Naive thymus-derived CD8-positive, alpha-beta T cell (primary cell): ENCODE measurements around the gene SLC5A6. TPM values are rescaled to one million over a fixed set of nuclear protein-coding genes. Genes with fewer than 3 reads are reported as not detected.
A peak's percentile ranks its signal among the peaks of the same experiment; 100 is the strongest.

ENCODE experiments used
- ATAC-seq, 2 donors: fragments of 150-1000 bp; cut with Tn5 transposase in 1 of 2; sonication (Bioruptor Pico), chemical (Tn5 transposase) in 1 of 2; 1 replicate in 1 of 2; 2 replicates in 1 of 2; pipeline ENCODE4 v1.10.0; 2021; ENCODE audit warnings: mild to moderate bottlenecking in 2 of 2, moderate library complexity in 2 of 2
- POLR2A ChIA-PET: fragments of 350-600 bp; sonication (Branson Sonifier 250); formaldehyde crosslinking; loops from one replicate; lab custom pipeline; 2021; ENCODE audit warnings: antibody characterized with exemption; lab: Charles Lee
- DNase-seq, 10 donors: peaks; one replicate each; pipeline versions ENCODE4 v3.0.0 to v3.0.0-alpha.2; 2020 to 2022
- H3K27ac Mint-ChIP-seq, 10 donors: one replicate each; pipeline ENCODE4 v1.8.0; 2020 to 2022; ENCODE audit warnings: mild to moderate bottlenecking in 10 of 10, mixed read lengths in 10 of 10, moderate library complexity in 4 of 10, inconsistent platforms in 1 of 10
- H3K27me3 Mint-ChIP-seq, 5 donors: one replicate each; pipeline ENCODE4 v1.8.0; 2021 to 2022; ENCODE audit warnings: mixed read lengths in 5 of 5
- H3K36me3 Mint-ChIP-seq, 3 donors: one replicate each; pipeline ENCODE4 v1.8.0; 2020 to 2022; ENCODE audit warnings: mixed read lengths in 3 of 3, mild to moderate bottlenecking in 2 of 3, inconsistent platforms in 1 of 3
- H3K4me1 Mint-ChIP-seq, 4 donors: one replicate each; pipeline ENCODE4 v1.8.0; 2021 to 2022; ENCODE audit warnings: mixed read lengths in 4 of 4
- H3K4me3 Mint-ChIP-seq, 10 donors: one replicate each; pipeline ENCODE4 v1.8.0; 2020 to 2022; ENCODE audit warnings: mild to moderate bottlenecking in 10 of 10, mixed read lengths in 10 of 10, moderate library complexity in 6 of 10, inconsistent platforms in 1 of 10
- H3K9me3 Mint-ChIP-seq, 9 donors: one replicate each; pipeline ENCODE4 v1.8.0; 2020 to 2022; ENCODE audit warnings: mixed read lengths in 9 of 9, mild to moderate bottlenecking in 3 of 9, inconsistent platforms in 1 of 9, moderate library complexity in 1 of 9
- polyA plus RNA-seq, 3 donors: library from polyadenylated mRNA; unstranded; fragments of 300-500 nt; fragmentation: Illumina TruSeq; gene quantifications; one replicate each; pipeline ENCODE4 v1.2.3, GENCODE V29; 2021
- total RNA-seq, 8 experiments: library from RNA in 2 of 8; stranded (reverse) in 2 of 8; gene quantifications; one replicate each; pipeline ENCODE4 v1.2.3 and lab custom pipeline; 2021 to 2026

The SLC5A6 gene
- 10 to 100 TPM; 39.1 to 39.5 TPM for total RNA-seq
- polyA plus RNA-seq, result 10 to 100 TPM; 14.3 to 17.8 (median 17.2) TPM
- 47.9 to 207 (median 140) reads per million in 6 experiments for total RNA-seq (lab: John Stamatoyannopoulos, UW)

GRCh38 chr2:27211943-27212625, at the start of gene SLC5A6, which contains the start of gene ATRAID:
Gene SLC5A6, minus strand, starts transcription at chr2:27212268. Its CDS starts 4,618 bp downstream, at chr2:27207650.
Gene ATRAID, plus strand, starts transcription at chr2:27212041. Its CDS starts 328 bp downstream, at chr2:27212369.
- ATAC-seq (peak; percentile 84 to 89), DNase-seq (peak; percentile 84 to 94 (median 90))
- POLR2A ChIA-PET, result interaction anchor here (0.5 to 3.0 kb wide), 11 partner anchors 9 to 430 kb away, joined by 3 to 16 read pairs (median 4); partner anchors contain the start of genes ABHD1, AGBL5, KHK and OST4
- H3K9me3 Mint-ChIP-seq, result no peaks in the 10 kb centered on the region
- peaks cover 5 to 38% (median 7%) of the 10 kb centered on the region in 3 donors for H3K36me3 Mint-ChIP-seq
- no peaks in the 10 kb centered on the region for H3K27me3 Mint-ChIP-seq
- H3K4me1 Mint-ChIP-seq, result peaks cover 25 to 47% (median 41%) of the 10 kb centered on the region in 4 donors
- H3K27ac Mint-ChIP-seq, result peak within 1 kb of the TSS; percentile 99 to 100 (median 100)
- peak within 1 kb of the TSS; percentile 91 to 100 (median 100) for H3K4me3 Mint-ChIP-seq

GRCh38 chr2:27261241-27261925, 49.3 kb upstream of the SLC5A6 start:
- Mint-ChIP-seq H3K4me3 (peak overlapping the region; percentile 59 to 89 (median 80)), H3K9me3 (peaks cover 0 to 2% (median 0%) of the 10 kb centered on the region in 9 donors), H3K36me3 (peaks cover 0 to 14% (median 2%) of the 10 kb centered on the region in 3 donors), H3K4me1 (peaks cover 24 to 30% (median 28%) of the 10 kb centered on the region in 4 donors), H3K27me3 (peaks cover 42 to 71% (median 57%) of the 10 kb centered on the region in 5 donors), H3K27ac (peak overlapping the region in 2 of 10 donors; percentile 26 to 54)
- peak in 1 of 10 donors; percentile 45 for DNase-seq
- POLR2A ChIA-PET, result no interaction called here
- no peak for ATAC-seq

- DNase-seq, result no peak
- Mint-ChIP-seq H3K27me3 (peaks cover 32 to 83% (median 65%) of the 10 kb centered on the region in 5 donors), H3K4me1 (peaks cover 9 to 16% (median 11%) of the 10 kb centered on the region in 4 donors), H3K9me3 (peaks cover 0 to 2% (median 0%) of the 10 kb centered on the region in 9 donors), H3K27ac (no peak overlapping the region), H3K4me3 (no peak overlapping the region), H3K36me3 (peaks cover 0 to 8% (median 0%) of the 10 kb centered on the region in 3 donors)
- ATAC-seq, result no peak
- POLR2A ChIA-PET, result no interaction called here
Observed at GRCh38 chr2:27258051-27258450, 46.0 kb upstream of the SLC5A6 start.

- Mint-ChIP-seq H3K27me3 (peaks cover 32 to 78% (median 64%) of the 10 kb centered on the region in 5 donors), H3K36me3 (peaks cover 0 to 8% (median 0%) of the 10 kb centered on the region in 3 donors), H3K9me3 (peaks cover 0 to 2% (median 0%) of the 10 kb centered on the region in 9 donors), H3K4me3 (no peak overlapping the region), H3K27ac (no peak overlapping the region), H3K4me1 (peaks cover 8 to 13% (median 11%) of the 10 kb centered on the region in 4 donors)
- no peak for ATAC-seq
- DNase-seq, result no peak
- POLR2A ChIA-PET, result no interaction called here
Observed at GRCh38 chr2:27256855-27257454, 44.9 kb upstream of the SLC5A6 start.

DNA sequence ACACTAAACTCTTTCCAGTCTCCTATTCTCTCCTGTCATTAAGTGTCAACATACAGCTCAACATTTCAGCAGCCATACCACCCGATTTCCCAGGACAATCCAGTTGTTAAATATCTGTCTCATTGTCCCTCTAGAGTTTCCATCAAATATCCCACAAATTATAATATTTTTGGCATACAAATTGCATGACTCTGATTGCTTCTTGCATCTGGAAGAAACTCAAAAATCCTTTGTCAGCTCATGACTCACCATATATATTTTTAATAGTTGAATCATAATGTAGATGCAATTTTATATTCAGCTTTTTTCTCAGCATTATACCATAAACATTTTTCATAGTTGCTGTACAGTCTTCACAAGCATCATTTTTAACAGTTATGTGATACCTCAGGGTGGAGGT, 43.6 kb upstream of the SLC5A6 start:
- Mint-ChIP-seq H3K4me3 (no peak overlapping the region), H3K9me3 (no peaks in the 10 kb centered on the region), H3K27me3 (peaks cover 23 to 76% (median 51%) of the 10 kb centered on the region in 5 donors), H3K4me1 (peaks cover 0 to 2% (median 0%) of the 10 kb centered on the region in 4 donors), H3K36me3 (peaks cover 0 to under 1% (median 0%) of the 10 kb centered on the region in 3 donors), H3K27ac (no peak overlapping the region)
- no peak for DNase-seq
- ATAC-seq, result no peak
- POLR2A ChIA-PET, result no interaction called here

GRCh38 chr2:27255187-27255586, 43.1 kb upstream of the SLC5A6 start:
- no peaks in the 10 kb centered on the region for H3K9me3 Mint-ChIP-seq
- DNase-seq (no peak), ATAC-seq (no peak)
- peaks cover 0 to 3% (median 1%) of the 10 kb centered on the region in 4 donors for H3K4me1 Mint-ChIP-seq
- H3K4me3 Mint-ChIP-seq, result no peak overlapping the region
- peak overlapping the region in 1 of 10 donors; percentile 46 for H3K27ac Mint-ChIP-seq
- H3K36me3 Mint-ChIP-seq, result no peaks in the 10 kb centered on the region
- POLR2A ChIA-PET, result no interaction called here
- H3K27me3 Mint-ChIP-seq, result peaks cover 19 to 71% (median 47%) of the 10 kb centered on the region in 5 donors

DNA sequence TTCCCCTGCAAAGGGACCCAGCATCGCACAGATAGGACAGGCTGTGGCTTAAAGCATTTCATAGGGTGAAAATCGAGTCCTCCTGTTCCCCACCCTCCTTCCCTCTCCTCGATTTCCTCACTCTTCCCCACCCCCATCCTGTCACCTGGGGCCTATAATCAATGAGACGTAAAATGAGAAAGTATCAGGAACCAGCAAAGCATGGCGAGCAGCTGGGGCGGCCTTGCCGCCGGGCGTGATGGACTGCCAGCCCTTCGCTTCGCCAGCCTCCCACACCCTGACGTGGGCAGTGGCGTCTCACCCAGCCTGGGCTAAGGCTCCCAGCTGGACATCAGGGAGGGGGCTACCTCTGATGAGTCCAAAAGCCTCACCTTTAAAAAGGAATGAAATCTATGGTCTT, 39.7 kb upstream of the SLC5A6 start:
- ATAC-seq (no peak), DNase-seq (no peak)
- peaks cover 0 to 6% (median 2%) of the 10 kb centered on the region in 4 donors for H3K4me1 Mint-ChIP-seq
- POLR2A ChIA-PET, result no interaction called here
- H3K4me3 Mint-ChIP-seq, result no peak overlapping the region
- no peaks in the 10 kb centered on the region for H3K9me3 Mint-ChIP-seq
- H3K27me3 Mint-ChIP-seq, result peaks cover 12 to 39% (median 20%) of the 10 kb centered on the region in 5 donors
- no peaks in the 10 kb centered on the region for H3K36me3 Mint-ChIP-seq
- peak overlapping the region in 1 of 10 donors; percentile 15 for H3K27ac Mint-ChIP-seq

- Mint-ChIP-seq H3K36me3 (no peaks in the 10 kb centered on the region), H3K4me1 (peaks cover 0 to 6% (median 2%) of the 10 kb centered on the region in 4 donors), H3K27ac (peak overlapping the region in 1 of 10 donors; percentile 29), H3K9me3 (no peaks in the 10 kb centered on the region), H3K27me3 (peaks cover 5 to 29% (median 13%) of the 10 kb centered on the region in 5 donors), H3K4me3 (no peak overlapping the region)
- DNase-seq (peak in 1 of 10 donors; percentile 34), ATAC-seq (no peak)
- POLR2A ChIA-PET, result interaction anchor here (1.3 kb wide), 1 partner anchor 13 kb away, joined by 3 read pairs; no protein-coding TSS in a partner anchor
Observed at GRCh38 chr2:27250652-27251379, 38.7 kb upstream of the SLC5A6 start.

DNA sequence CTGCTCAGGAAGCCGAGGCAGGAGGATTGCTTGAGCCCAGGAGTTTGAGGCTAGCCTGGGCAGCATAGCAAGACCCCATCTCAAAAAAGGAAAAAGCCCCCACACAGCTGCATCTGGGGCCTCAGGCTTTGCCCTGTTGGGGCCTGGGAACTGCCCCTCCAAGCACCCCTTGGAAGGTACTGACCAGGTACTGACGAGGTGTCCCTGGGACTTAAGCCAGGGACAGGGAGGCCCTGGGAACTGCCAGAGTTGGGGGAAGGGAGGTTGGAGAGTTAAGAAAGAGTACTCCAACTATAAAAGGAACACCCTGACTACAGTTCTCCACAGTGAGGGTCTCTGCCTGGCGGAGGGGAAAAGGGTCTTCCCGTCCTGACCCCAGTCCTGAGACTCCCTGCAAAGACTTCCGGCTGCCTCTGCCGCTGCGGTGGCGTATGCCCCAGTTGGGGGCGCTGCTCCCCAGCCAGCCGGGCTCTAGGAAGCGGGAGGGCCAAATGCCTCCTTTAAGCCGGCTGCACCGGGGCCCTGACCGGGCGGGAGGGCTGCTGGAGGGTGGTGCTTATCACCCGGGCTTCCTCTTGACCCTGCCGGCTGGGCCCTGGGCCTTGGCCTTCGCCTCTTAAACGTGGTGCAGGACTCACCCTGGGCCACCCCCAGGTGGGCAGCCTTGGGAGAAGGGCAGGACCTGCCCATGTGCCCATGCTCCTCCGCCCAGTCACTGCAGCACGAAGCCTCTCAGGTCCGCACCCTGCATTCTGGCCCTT, 38.0 kb upstream of the SLC5A6 start:
- POLR2A ChIA-PET, result interaction anchor here (1.3 kb wide), 1 partner anchor 12 kb away, joined by 3 read pairs; no protein-coding TSS in a partner anchor
- H3K4me1 Mint-ChIP-seq, result peaks cover 0 to 6% (median 2%) of the 10 kb centered on the region in 4 donors
- no peak overlapping the region for H3K27ac Mint-ChIP-seq
- H3K36me3 Mint-ChIP-seq, result no peaks in the 10 kb centered on the region
- ATAC-seq (peak; percentile 81 to 84), DNase-seq (peak; percentile 23 to 68 (median 54))
- H3K27me3 Mint-ChIP-seq, result peaks cover 0 to 22% (median 7%) of the 10 kb centered on the region in 5 donors
- H3K9me3 Mint-ChIP-seq, result no peaks in the 10 kb centered on the region
- H3K4me3 Mint-ChIP-seq, result no peak overlapping the region

DNA sequence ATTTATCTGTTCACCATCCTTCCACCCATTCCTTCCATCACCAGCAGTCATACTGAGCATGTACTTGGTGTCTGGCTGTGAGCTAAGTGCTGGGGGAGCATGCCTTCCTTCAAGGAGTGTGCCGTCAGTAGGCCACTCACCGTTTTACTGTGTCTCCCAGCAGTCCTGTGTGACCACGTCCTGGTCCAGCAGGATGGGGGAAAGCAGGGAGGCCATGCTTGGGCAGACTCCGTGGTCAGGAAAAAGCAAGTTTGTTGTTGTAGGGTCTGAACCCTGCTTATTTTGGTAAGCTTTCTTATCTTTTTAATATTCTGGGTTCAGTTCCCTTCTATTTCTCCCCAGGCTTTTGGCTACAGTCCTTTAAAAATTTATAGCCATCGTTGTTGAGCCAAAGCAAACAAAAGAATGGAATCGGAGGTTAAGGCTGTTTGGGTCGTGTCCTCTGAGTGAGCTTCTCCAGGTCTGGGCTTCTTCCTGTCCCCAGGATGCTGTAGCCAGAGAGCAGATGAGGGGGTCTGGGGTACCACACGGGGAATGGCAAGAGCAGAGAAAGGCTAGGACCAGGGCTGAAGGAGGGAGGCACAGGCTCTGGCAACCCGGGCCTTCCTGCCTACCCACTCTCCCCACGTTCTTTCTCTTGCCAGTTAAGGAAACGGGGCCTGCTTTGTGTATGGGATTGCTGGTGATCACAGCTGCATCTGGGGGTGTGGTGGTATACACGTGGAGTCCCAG, 37.3 kb upstream of the SLC5A6 start:
- ATAC-seq (no peak), DNase-seq (peak in 1 of 10 donors; percentile 53)
- POLR2A ChIA-PET, result no interaction called here
- Mint-ChIP-seq H3K36me3 (peaks cover 0 to 2% (median 0%) of the 10 kb centered on the region in 3 donors), H3K4me3 (no peak overlapping the region), H3K9me3 (no peaks in the 10 kb centered on the region), H3K27ac (no peak overlapping the region), H3K4me1 (peaks cover 0 to 6% (median 2%) of the 10 kb centered on the region in 4 donors), H3K27me3 (peaks cover 0 to 14% (median 2%) of the 10 kb centered on the region in 5 donors)
